ENCODE data around the gene CBFA2T3.

CBFA2T3 gene

GRCh38 chr16:88983165-88983564, 6.2 kb upstream of the CBFA2T3 start:
- Histone ChIP-seq H3K4me3 (no peak overlapping the region), H3K27ac (no peak overlapping the region), H3K36me3 (ENCODE audit: insufficient read depth, low read length) (no peaks in the 10 kb centered on the region), H3K9ac (ENCODE audit: insufficient read length) (no peak overlapping the region), H3K9me3 (ENCODE audit: low read depth, low read length) (no peaks in the 10 kb centered on the region)
- DNase-seq (ENCODE audit: low read depth, low spot score) = no peak
- TF ChIP-seq EZH2 (IDR thresholded peaks at IDR 0.05) (no peak), FOXP2 (optimal IDR thresholded peaks at IDR 0.05; ENCODE audit: control extremely low read depth, extremely low read length, insufficient read depth) (no peak), POLR2AphosphoS5 (IDR thresholded peaks at IDR 0.05; ENCODE audit: borderline replicate concordance, low read depth, low read length) (no peak)

- no peak overlapping the region for H3K9ac ChIP-seq (ENCODE audit: insufficient read length)
- H3K9me3 ChIP-seq (ENCODE audit: low read depth, low read length) = no peaks in the 10 kb centered on the region
- H3K36me3 ChIP-seq (ENCODE audit: insufficient read depth, low read length) = no peaks in the 10 kb centered on the region
- DNase-seq (ENCODE audit: low read depth, low spot score) = no peak
- TF ChIP-seq EZH2 (IDR thresholded peaks at IDR 0.05) (no peak), FOXP2 (optimal IDR thresholded peaks at IDR 0.05; ENCODE audit: control extremely low read depth, extremely low read length, insufficient read depth) (no peak), POLR2AphosphoS5 (IDR thresholded peaks at IDR 0.05; ENCODE audit: borderline replicate concordance, low read depth, low read length) (no peak)
- no peak overlapping the region for H3K4me3 ChIP-seq
- no peak overlapping the region for H3K27ac ChIP-seq
Observed at GRCh38 chr16:88982286-88983084, 5.5 kb upstream of the CBFA2T3 start.

DNA sequence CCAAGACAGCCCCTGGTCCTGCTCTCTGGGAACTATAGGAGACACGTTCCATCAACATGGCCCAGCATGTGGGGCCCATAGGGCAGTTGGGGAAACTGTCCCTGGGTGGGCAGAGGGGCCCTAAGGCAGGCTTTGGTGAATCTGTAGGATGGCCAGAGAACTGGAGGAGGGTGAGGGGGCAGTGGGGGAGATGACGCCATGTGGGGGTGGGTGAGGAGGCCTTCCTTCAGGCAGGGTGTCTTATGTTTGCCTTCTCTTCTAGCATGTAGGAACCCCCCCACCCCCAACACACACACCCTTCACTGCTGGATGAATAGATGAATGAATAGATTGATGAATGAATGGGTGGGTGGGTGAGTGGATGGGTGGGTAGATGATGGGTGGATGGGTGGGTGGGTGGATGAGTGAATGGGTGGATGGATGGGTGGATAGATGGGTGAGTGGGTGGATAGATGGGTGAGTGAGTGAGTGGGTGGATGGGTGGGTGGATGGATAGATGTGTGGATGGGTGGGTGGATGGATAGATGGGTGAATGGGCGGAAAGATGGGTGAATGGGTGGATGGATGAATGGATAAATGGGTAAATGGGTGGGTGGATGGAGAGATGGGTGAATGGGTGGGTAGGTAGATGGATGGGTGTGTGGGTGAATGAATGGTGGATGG, 2.5 kb upstream of the CBFA2T3 start:
- no peak overlapping the region for H3K4me3 ChIP-seq
- H3K9ac ChIP-seq (ENCODE audit: insufficient read length) = no peak overlapping the region
- H3K27ac ChIP-seq = no peak overlapping the region

GRCh38 chr16:88978608-88979346, 1.8 kb upstream of the CBFA2T3 start:
- H3K4me3 ChIP-seq = no peak overlapping the region
- no peaks in the 10 kb centered on the region for H3K9me3 ChIP-seq (ENCODE audit: low read depth, low read length)
- H3K36me3 ChIP-seq (ENCODE audit: insufficient read depth, low read length) = no peaks in the 10 kb centered on the region
- no peak for DNase-seq (ENCODE audit: low read depth, low spot score)
- TF ChIP-seq POLR2AphosphoS5 (IDR thresholded peaks at IDR 0.05; ENCODE audit: borderline replicate concordance, low read depth, low read length) (no peak), EZH2 (IDR thresholded peaks at IDR 0.05) (no peak), FOXP2 (optimal IDR thresholded peaks at IDR 0.05; ENCODE audit: control extremely low read depth, extremely low read length, insufficient read depth) (no peak)
- H3K9ac ChIP-seq (ENCODE audit: insufficient read length) = no peak overlapping the region
- no peak overlapping the region for H3K27ac ChIP-seq

More for the DNA sequence above, 2.5 kb upstream of the CBFA2T3 start:
- TF ChIP-seq POLR2AphosphoS5 (IDR thresholded peaks at IDR 0.05; ENCODE audit: borderline replicate concordance, low read depth, low read length) = no peak
- TF ChIP-seq EZH2 (IDR thresholded peaks at IDR 0.05) = no peak
- no peak for TF ChIP-seq FOXP2 (optimal IDR thresholded peaks at IDR 0.05; ENCODE audit: control extremely low read depth, extremely low read length, insufficient read depth)
- no peak for DNase-seq (ENCODE audit: low read depth, low spot score)
- Histone ChIP-seq H3K9me3 (ENCODE audit: low read depth, low read length) (no peaks in the 10 kb centered on the region), H3K36me3 (ENCODE audit: insufficient read depth, low read length) (no peaks in the 10 kb centered on the region)

DNA sequence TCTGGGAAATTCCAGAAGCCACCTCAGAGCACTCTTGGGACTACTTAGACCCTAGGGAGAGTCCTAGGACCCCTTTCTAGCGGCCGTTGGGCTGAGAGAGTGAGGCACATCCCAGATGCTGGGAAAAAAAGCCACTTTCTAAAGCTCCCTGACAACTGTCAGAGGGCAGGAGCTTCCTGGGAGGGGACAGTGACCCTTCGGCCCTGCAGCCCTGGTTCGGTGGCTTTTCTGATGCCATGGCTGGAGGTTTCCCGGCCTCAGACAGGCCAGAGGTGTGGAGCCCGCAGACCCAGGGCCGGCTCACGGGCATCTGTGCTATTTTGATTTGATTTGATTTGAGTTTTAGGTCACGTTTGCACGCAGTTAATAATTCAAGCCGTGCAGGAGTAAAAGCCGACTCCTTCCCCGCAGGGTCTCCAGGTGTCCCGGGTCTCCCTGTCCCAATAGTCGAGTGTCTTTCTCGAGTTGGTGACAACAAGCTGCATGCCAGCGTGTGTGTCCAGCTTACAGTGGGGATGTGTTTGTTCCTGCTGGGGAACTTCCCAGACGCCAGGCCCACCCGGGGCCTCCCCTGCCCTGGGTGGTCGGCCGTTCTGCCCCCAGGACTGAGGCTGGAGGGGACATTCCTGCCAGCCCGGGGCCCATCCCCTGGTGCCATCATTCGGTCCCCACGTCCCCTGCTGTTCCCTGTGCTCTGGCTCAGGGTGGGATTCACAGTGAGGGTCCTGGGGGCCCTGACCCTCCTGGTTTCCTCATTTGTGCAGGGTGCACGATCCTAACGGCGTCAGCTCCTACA, 1.0 kb upstream of the CBFA2T3 start:
- H3K4me3 ChIP-seq = no peak overlapping the region
- no peak for DNase-seq (ENCODE audit: low read depth, low spot score)
- TF ChIP-seq EZH2 (IDR thresholded peaks at IDR 0.05) (no peak), POLR2AphosphoS5 (IDR thresholded peaks at IDR 0.05; ENCODE audit: borderline replicate concordance, low read depth, low read length) (no peak), FOXP2 (optimal IDR thresholded peaks at IDR 0.05; ENCODE audit: control extremely low read depth, extremely low read length, insufficient read depth) (no peak)
- no peak overlapping the region for H3K27ac ChIP-seq
- H3K9ac ChIP-seq (ENCODE audit: insufficient read length) = no peak overlapping the region
- no peaks in the 10 kb centered on the region for H3K9me3 ChIP-seq (ENCODE audit: low read depth, low read length)
- H3K36me3 ChIP-seq (ENCODE audit: insufficient read depth, low read length) = no peaks in the 10 kb centered on the region

GRCh38 chr16:88976366-88977017, 515 bp downstream of the CBFA2T3 start:
- Histone ChIP-seq H3K9ac (ENCODE audit: insufficient read length) (no peak overlapping the region), H3K36me3 (ENCODE audit: insufficient read depth, low read length) (no peaks in the 10 kb centered on the region), H3K27ac (no peak overlapping the region), H3K4me3 (no peak overlapping the region), H3K9me3 (ENCODE audit: low read depth, low read length) (no peaks in the 10 kb centered on the region)
- TF ChIP-seq POLR2AphosphoS5 (IDR thresholded peaks at IDR 0.05; ENCODE audit: borderline replicate concordance, low read depth, low read length) = no peak
- no peak for TF ChIP-seq FOXP2 (optimal IDR thresholded peaks at IDR 0.05; ENCODE audit: control extremely low read depth, extremely low read length, insufficient read depth)
- TF ChIP-seq EZH2 (IDR thresholded peaks at IDR 0.05) = no peak
- no peak for DNase-seq (ENCODE audit: low read depth, low spot score)

DNA sequence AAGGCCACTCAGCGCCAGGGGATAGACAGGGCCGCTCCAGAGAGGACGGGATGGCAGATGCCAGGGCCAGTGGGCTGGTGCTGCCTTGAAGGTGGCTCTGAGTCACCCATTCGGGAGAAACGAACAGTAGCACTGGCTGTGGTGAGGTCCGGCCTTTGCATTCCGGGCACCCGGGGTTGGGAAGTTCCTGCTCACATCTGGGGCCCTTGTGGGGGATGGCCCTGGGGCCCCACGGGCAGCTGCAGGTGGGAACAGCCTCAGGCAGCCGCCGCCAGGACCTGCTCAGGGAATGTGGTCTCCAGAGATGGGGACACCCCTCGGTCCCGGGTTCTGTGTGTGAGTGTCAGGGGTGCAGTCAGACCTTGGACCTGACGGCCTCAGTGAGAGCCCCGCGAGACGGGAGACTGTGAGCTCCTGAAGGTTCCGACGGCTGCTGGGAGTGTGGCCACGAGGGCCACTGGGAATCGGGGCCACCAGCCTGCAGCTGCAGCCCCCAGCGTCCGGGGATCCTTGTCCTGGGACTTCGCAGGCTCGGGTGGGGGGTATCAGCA, 1.4 kb downstream of the CBFA2T3 start:
- no peak for DNase-seq (ENCODE audit: low read depth, low spot score)
- TF ChIP-seq POLR2AphosphoS5 (IDR thresholded peaks at IDR 0.05; ENCODE audit: borderline replicate concordance, low read depth, low read length) (no peak), FOXP2 (optimal IDR thresholded peaks at IDR 0.05; ENCODE audit: control extremely low read depth, extremely low read length, insufficient read depth) (no peak), EZH2 (IDR thresholded peaks at IDR 0.05) (no peak)
- Histone ChIP-seq H3K36me3 (ENCODE audit: insufficient read depth, low read length) (no peaks in the 10 kb centered on the region), H3K27ac (no peak overlapping the region), H3K9ac (ENCODE audit: insufficient read length) (no peak overlapping the region), H3K9me3 (ENCODE audit: low read depth, low read length) (no peaks in the 10 kb centered on the region), H3K4me3 (no peak overlapping the region)
